Measurements from ENCODE around the gene NPR3. TPM values are rescaled to one million over a fixed set of nuclear protein-coding genes. Genes with fewer than 3 reads are reported as not detected.
"Not testable (repeated sequence)": the region's sequence is repeated elsewhere in the genome, so short reads cannot be mapped to it uniquely, and the experiment has no call there.

NPR3 gene
- total RNA-seq, 3 donors from 2014 or later, result 1.9 to 44.2 (median 2.0) TPM

GRCh38 chr5:32791536-32792243, 80.6 kb downstream of the NPR3 start:
- H3K36me3 ChIP-seq, result no peaks in the 10 kb centered on the region
- H3K27ac ChIP-seq, result no peak overlapping the region
- intact Hi-C loops (cut with DNase I; ENCODE audit: low total_unique reads), result no loop called here
- peaks cover 0 to 31% of the 10 kb centered on the region in 2 donors for H3K27me3 ChIP-seq
- peaks cover 8% of the 10 kb centered on the region in 2 donors for H3K9me3 ChIP-seq
- TF ChIP-seq POLR2A (IDR thresholded peaks at IDR 0.05) (no peak), CTCF (IDR thresholded peaks at IDR 0.05) (no peak), POLR2AphosphoS5 (IDR thresholded peaks at IDR 0.05) (no peak)
- no peak for DNase-seq (ENCODE audit: low spot score in 2 of 2)
- no peak overlapping the region for H3K4me3 ChIP-seq
- no peaks in the 10 kb centered on the region for H3K4me1 ChIP-seq

- no peak overlapping the region for H3K27ac ChIP-seq
- H3K4me1 ChIP-seq, result no peaks in the 10 kb centered on the region
- no peak for DNase-seq (ENCODE audit: low spot score in 2 of 2)
- no peak overlapping the region for H3K4me3 ChIP-seq
- no peaks in the 10 kb centered on the region for H3K36me3 ChIP-seq
- H3K9me3 ChIP-seq, result peaks cover 8 to 9% of the 10 kb centered on the region in 2 donors
- intact Hi-C loops (cut with DNase I; ENCODE audit: low total_unique reads), result no loop called here
- H3K27me3 ChIP-seq, result peaks cover 0 to 22% of the 10 kb centered on the region in 2 donors
- TF ChIP-seq POLR2AphosphoS5 (IDR thresholded peaks at IDR 0.05) (no peak), POLR2A (IDR thresholded peaks at IDR 0.05) (no peak), CTCF (IDR thresholded peaks at IDR 0.05) (no peak)
These were observed 83.0 kb downstream of the NPR3 start for GRCh38 chr5:32794086-32794485.

GRCh38 chr5:32802764-32803163, 91.6 kb downstream of the NPR3 start:
- TF ChIP-seq POLR2AphosphoS5 (IDR thresholded peaks at IDR 0.05), result no peak
- Histone ChIP-seq H3K27me3 (no peaks in the 10 kb centered on the region), H3K36me3 (no peaks in the 10 kb centered on the region), H3K27ac (no peak overlapping the region), H3K4me3 (no peak overlapping the region), H3K9me3 (no peaks in the 10 kb centered on the region), H3K4me1 (no peaks in the 10 kb centered on the region)
- intact Hi-C loops (cut with DNase I; ENCODE audit: low total_unique reads), result no loop called here
- no peak for DNase-seq (ENCODE audit: low spot score in 2 of 2)

- H3K27ac ChIP-seq, result no peak overlapping the region
- no peak for DNase-seq (ENCODE audit: low spot score in 2 of 2)
- no peak for TF ChIP-seq CTCF (IDR thresholded peaks at IDR 0.05)
- TF ChIP-seq POLR2A (IDR thresholded peaks at IDR 0.05), result no peak
- H3K4me3 ChIP-seq, result no peak overlapping the region
- H3K4me1 ChIP-seq, result no peaks in the 10 kb centered on the region
- no peaks in the 10 kb centered on the region for H3K36me3 ChIP-seq
- H3K9me3 ChIP-seq, result no peaks in the 10 kb centered on the region
- intact Hi-C loops (cut with DNase I; ENCODE audit: low total_unique reads), result no loop called here
- H3K27me3 ChIP-seq, result no peaks in the 10 kb centered on the region
These were observed 92.5 kb downstream of the NPR3 start for GRCh38 chr5:32803656-32804055.

GRCh38 chr5:32805462-32805861, 94.3 kb downstream of the NPR3 start:
- H3K9me3 ChIP-seq; H3K27me3 ChIP-seq; DNase-seq (ENCODE audit: low spot score in 2 of 2); H3K27ac ChIP-seq; H3K4me3 ChIP-seq; H3K4me1 ChIP-seq; H3K36me3 ChIP-seq; intact Hi-C loops (cut with DNase I; ENCODE audit: low total_unique reads): not testable (repeated sequence)

GRCh38 chr5:32805971-32806638, 95.0 kb downstream of the NPR3 start:
- TF ChIP-seq CTCF (IDR thresholded peaks at IDR 0.05), result no peak
- no peak overlapping the region for H3K27ac ChIP-seq
- no peak overlapping the region for H3K4me3 ChIP-seq
- H3K4me1 ChIP-seq, result no peaks in the 10 kb centered on the region
- H3K36me3 ChIP-seq, result no peaks in the 10 kb centered on the region
- H3K9me3 ChIP-seq, result no peaks in the 10 kb centered on the region
- DNase-seq (ENCODE audit: low spot score in 2 of 2), result no peak
- intact Hi-C loops (cut with DNase I; ENCODE audit: low total_unique reads), result no loop called here
- no peaks in the 10 kb centered on the region for H3K27me3 ChIP-seq

All from breast epithelium (tissue), 4 donors.